Caco-2 (cell line): Measurements from ENCODE around the gene RPP14. TPM values are rescaled to one million over a fixed set of nuclear protein-coding genes. Genes with fewer than 3 reads are reported as not detected.
"Not testable (repeated sequence)": the region's sequence is repeated elsewhere in the genome, so short reads cannot be mapped to it uniquely, and the experiment has no call there.

Source experiments
- BruUV-seq: library from RNA; stranded (reverse); fragments of 400-500 nt; replicated peaks from 2 replicates; lab custom pipeline; 2021; lab: Mats Ljungman, UMichigan
- CTCF ChIA-PET: fragments of 300-600 bp; sonication (Branson Sonifier 250); formaldehyde crosslinking; loops from one replicate; lab custom pipeline; 2022; ENCODE audit warnings: antibody characterized with exemption; lab: Charles Lee
- POLR2A ChIA-PET: fragments of 300-600 bp; sonication (Branson Sonifier 250); formaldehyde crosslinking; loops from one replicate; lab custom pipeline; 2022; ENCODE audit warnings: antibody characterized with exemption; lab: Charles Lee
- DNase-seq, 2 experiments: peaks; one replicate each; pipeline versions ENCODE4 v3.0.0 to v3.0.0-alpha.2; 2020 to 2022
- H3K27me3 ChIP-seq: replicated peaks from 2 replicates; pipeline ENCODE4 v1.6.0; 2011; ENCODE audit warnings: low read length; ENCODE audit not compliant: control insufficient read depth, insufficient read depth
- H3K36me3 ChIP-seq: 2 replicates; pipeline ENCODE4 v1.5.1; 2011; ENCODE audit warnings: low read length; ENCODE audit not compliant: control insufficient read depth, insufficient read depth
- H3K4me1 ChIP-seq: fragments of 250-450 bp; sonication (Bioruptor Pico); 2 replicates; pipeline ENCODE4 v1.5.1; 2020; ENCODE audit warnings: mild to moderate bottlenecking
- H3K4me3 ChIP-seq: 2 replicates; pipeline ENCODE4 v1.5.1; 2011; ENCODE audit warnings: low read depth, mild to moderate bottlenecking, control low read depth, low read length
- H3K9me3 ChIP-seq: fragments of 250-450 bp; sonication (Bioruptor Pico); 2 replicates; pipeline ENCODE4 v1.5.1; 2020; ENCODE audit warnings: mild to moderate bottlenecking, moderate library complexity
- H3K27ac Mint-ChIP-seq: one replicate; pipeline ENCODE4 v1.8.0; 2022; ENCODE audit warnings: mixed read lengths; ENCODE audit not compliant: unreplicated experiment
- H3K27me3 Mint-ChIP-seq: one replicate; pipeline ENCODE4 v1.8.0; 2022; ENCODE audit warnings: mixed read lengths; ENCODE audit not compliant: insufficient read depth, unreplicated experiment
- H3K36me3 Mint-ChIP-seq: one replicate; pipeline ENCODE4 v1.8.0; 2022; ENCODE audit warnings: mild to moderate bottlenecking, mixed read lengths; ENCODE audit not compliant: insufficient read depth, unreplicated experiment
- H3K4me1 Mint-ChIP-seq: one replicate; pipeline ENCODE4 v1.8.0; 2022; ENCODE audit warnings: low read depth, mixed read lengths; ENCODE audit not compliant: unreplicated experiment
- H3K4me3 Mint-ChIP-seq: one replicate; pipeline ENCODE4 v1.8.0; 2022; ENCODE audit warnings: mild to moderate bottlenecking, moderate library complexity, mixed read lengths; ENCODE audit not compliant: unreplicated experiment
- H3K9me3 Mint-ChIP-seq: one replicate; pipeline ENCODE4 v1.8.0; 2022; ENCODE audit warnings: mixed read lengths; ENCODE audit not compliant: unreplicated experiment
- intact Hi-C: fragments of 100-400 bp; cut with micrococcal nuclease; formaldehyde crosslinking; loops from one replicate; pipeline ENCODE4 v1.10.0; 2022; ENCODE audit not compliant: unreplicated experiment
- total RNA-seq: library from RNA; stranded (reverse); gene quantifications from 2 replicates; pipeline ENCODE4 v1.2.3, GENCODE V29; 2022
- TF ChIP-seq, protein P1 (sequence below), 2 experiments: fragments of 200-600 bp in 1 of 2; IDR thresholded peaks; 1 replicate in 1 of 2; 2 replicates in 1 of 2; pipeline versions ENCODE4 v1.5.1 to v1.8.0; 2011 to 2022; ENCODE audit warnings: antibody characterized with exemption in 1 of 2, control low read depth in 1 of 2, inconsistent platforms in 1 of 2, low read depth in 1 of 2, low read length in 1 of 2, mild to moderate bottlenecking in 1 of 2, moderate library complexity in 1 of 2; ENCODE audit not compliant: insufficient read depth in 1 of 2, severe bottlenecking in 1 of 2, unreplicated experiment in 1 of 2

RPP14 gene
- total RNA-seq, 1 experiment from 2014 or later: 24.7 TPM

DNA sequence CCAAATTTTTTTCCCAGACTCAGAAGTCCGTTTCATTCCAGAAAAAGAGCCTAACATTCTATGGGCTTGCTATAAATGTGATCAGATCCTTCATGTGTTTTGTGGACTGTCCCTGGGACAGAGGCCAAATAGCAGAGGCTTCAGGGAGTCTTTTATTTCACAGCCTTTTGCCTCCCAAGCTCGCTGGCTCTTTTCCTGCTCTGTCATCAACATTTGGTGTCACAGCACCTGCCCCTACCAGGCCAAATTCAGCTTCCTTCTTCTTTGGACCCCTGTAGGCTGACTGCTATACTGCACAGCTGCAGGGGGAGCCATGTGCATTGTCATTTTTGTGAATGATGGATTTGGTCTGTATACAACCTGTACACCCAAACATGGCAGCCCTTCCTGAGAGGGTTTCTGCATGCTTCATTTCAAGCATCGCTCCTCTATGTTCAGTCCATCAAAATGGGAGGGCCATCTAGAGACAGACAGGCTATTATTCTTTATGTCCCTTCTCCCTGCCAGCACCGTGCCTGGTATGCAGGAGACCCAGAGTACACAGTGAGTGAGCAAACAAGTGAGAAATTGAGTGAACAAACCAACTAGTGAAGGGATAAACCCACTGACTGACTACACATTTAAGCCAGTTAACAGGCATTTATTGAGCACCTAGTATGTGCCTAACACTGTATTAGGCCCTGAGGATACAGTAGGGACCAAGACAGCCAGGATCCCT, 17.9 kb upstream of the RPP14 start:
- POLR2A ChIA-PET: no interaction called here
- Mint-ChIP-seq H3K27me3 (no peaks in the 10 kb centered on the region), H3K9me3 (no peaks in the 10 kb centered on the region), H3K4me3 (no peak overlapping the region), H3K27ac (no peak overlapping the region), H3K36me3 (no peaks in the 10 kb centered on the region), H3K4me1 (no peaks in the 10 kb centered on the region)
- no peak for DNase-seq
- no TSS peak for BruUV-seq
- intact Hi-C loops: no loop called here
- TF ChIP-seq, protein P1, sequence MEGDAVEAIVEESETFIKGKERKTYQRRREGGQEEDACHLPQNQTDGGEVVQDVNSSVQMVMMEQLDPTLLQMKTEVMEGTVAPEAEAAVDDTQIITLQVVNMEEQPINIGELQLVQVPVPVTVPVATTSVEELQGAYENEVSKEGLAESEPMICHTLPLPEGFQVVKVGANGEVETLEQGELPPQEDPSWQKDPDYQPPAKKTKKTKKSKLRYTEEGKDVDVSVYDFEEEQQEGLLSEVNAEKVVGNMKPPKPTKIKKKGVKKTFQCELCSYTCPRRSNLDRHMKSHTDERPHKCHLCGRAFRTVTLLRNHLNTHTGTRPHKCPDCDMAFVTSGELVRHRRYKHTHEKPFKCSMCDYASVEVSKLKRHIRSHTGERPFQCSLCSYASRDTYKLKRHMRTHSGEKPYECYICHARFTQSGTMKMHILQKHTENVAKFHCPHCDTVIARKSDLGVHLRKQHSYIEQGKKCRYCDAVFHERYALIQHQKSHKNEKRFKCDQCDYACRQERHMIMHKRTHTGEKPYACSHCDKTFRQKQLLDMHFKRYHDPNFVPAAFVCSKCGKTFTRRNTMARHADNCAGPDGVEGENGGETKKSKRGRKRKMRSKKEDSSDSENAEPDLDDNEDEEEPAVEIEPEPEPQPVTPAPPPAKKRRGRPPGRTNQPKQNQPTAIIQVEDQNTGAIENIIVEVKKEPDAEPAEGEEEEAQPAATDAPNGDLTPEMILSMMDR (IDR thresholded peaks at IDR 0.05; ENCODE audit: insufficient read depth in 1 of 2, low read depth in 1 of 2, low read length in 1 of 2, severe bottlenecking in 1 of 2, unreplicated experiment in 1 of 2): no peak
- Histone ChIP-seq H3K4me3 (no peak overlapping the region), H3K36me3 (peaks cover 2% of the 10 kb centered on the region; the same call in 1 of the 2 replicates), H3K4me1 (no peaks in the 10 kb centered on the region), H3K27me3 (no peaks in the 10 kb centered on the region), H3K9me3 (no peaks in the 10 kb centered on the region)
- CTCF ChIA-PET: interaction anchor here (0.9 kb wide), 1 partner anchor 123 kb away, joined by 3 read pairs; no protein-coding TSS in a partner anchor

- H3K4me3 Mint-ChIP-seq, H3K4me1 ChIP-seq, H3K4me1 Mint-ChIP-seq, H3K9me3 ChIP-seq, H3K36me3 Mint-ChIP-seq, H3K27me3 Mint-ChIP-seq, H3K36me3 ChIP-seq, DNase-seq, H3K27me3 ChIP-seq, H3K9me3 Mint-ChIP-seq, H3K4me3 ChIP-seq, intact Hi-C loops, BruUV-seq, POLR2A ChIA-PET, CTCF ChIA-PET, H3K27ac Mint-ChIP-seq: not testable (repeated sequence)
These were observed 17.0 kb upstream of the RPP14 start for GRCh38 chr3:58288964-58289613.

GRCh38 chr3:58290446-58290845, 15.6 kb upstream of the RPP14 start:
- H3K36me3 Mint-ChIP-seq, POLR2A ChIA-PET, H3K27me3 ChIP-seq, H3K27me3 Mint-ChIP-seq, H3K4me3 ChIP-seq, intact Hi-C loops, DNase-seq, BruUV-seq, CTCF ChIA-PET, H3K4me3 Mint-ChIP-seq, H3K9me3 Mint-ChIP-seq, H3K4me1 ChIP-seq, H3K36me3 ChIP-seq, H3K27ac Mint-ChIP-seq, H3K4me1 Mint-ChIP-seq, H3K9me3 ChIP-seq: not testable (repeated sequence)

GRCh38 chr3:58291671-58292338, 14.2 kb upstream of the RPP14 start:
- no peak overlapping the region for H3K4me3 Mint-ChIP-seq
- H3K27ac Mint-ChIP-seq: no peak overlapping the region
- no peaks in the 10 kb centered on the region for H3K27me3 Mint-ChIP-seq
- H3K9me3 ChIP-seq: no peaks in the 10 kb centered on the region
- no peaks in the 10 kb centered on the region for H3K27me3 ChIP-seq
- TF ChIP-seq, protein P1 (IDR thresholded peaks at IDR 0.05; ENCODE audit: insufficient read depth in 1 of 2, low read depth in 1 of 2, low read length in 1 of 2, severe bottlenecking in 1 of 2, unreplicated experiment in 1 of 2): no peak
- intact Hi-C loops: no loop called here
- ChIA-PET POLR2A (no interaction called here), CTCF (interaction anchor here (1.3 kb wide), 1 partner anchor 104 kb away, joined by 4 read pairs; no protein-coding TSS in a partner anchor)
- H3K9me3 Mint-ChIP-seq: no peaks in the 10 kb centered on the region
- H3K36me3 ChIP-seq: peaks cover 2% of the 10 kb centered on the region; the same call in 1 of the 2 replicates
- H3K4me3 ChIP-seq: no peak overlapping the region
- BruUV-seq: no TSS peak
- H3K4me1 Mint-ChIP-seq: no peaks in the 10 kb centered on the region
- no peak for DNase-seq
- H3K36me3 Mint-ChIP-seq: no peaks in the 10 kb centered on the region
- no peaks in the 10 kb centered on the region for H3K4me1 ChIP-seq
